VCaP (cell line): ENCODE data around the gene PLCL1.

Source experiments
- H3K27ac ChIP-seq: fragments of 450-650 bp; 2 replicates; pipeline ENCODE4 v1.5.1; 2017
- CTCF ChIP-seq: fragments of 450-650 bp; conservative IDR thresholded peaks from 2 replicates; pipeline ENCODE4 v1.5.1; 2017; ENCODE audit warnings: mild to moderate bottlenecking, moderate library complexity

Gene PLCL1

GRCh38 chr2:198097630-198098029, 293.2 kb downstream of the PLCL1 start:
- H3K27ac ChIP-seq = no peak overlapping the region
- no peak for TF ChIP-seq CTCF

- TF ChIP-seq CTCF = no peak
- H3K27ac ChIP-seq = no peak overlapping the region
Measured at GRCh38 chr2:198098386-198098785, 294.0 kb downstream of the PLCL1 start.

- no peak overlapping the region for H3K27ac ChIP-seq
- TF ChIP-seq CTCF = no peak
Measured at GRCh38 chr2:198098918-198099317, 294.5 kb downstream of the PLCL1 start.

GRCh38 chr2:198100346-198100745, 296.0 kb downstream of the PLCL1 start:
- no peak for TF ChIP-seq CTCF
- H3K27ac ChIP-seq = no peak overlapping the region

GRCh38 chr2:198101688-198102087, 297.3 kb downstream of the PLCL1 start:
- TF ChIP-seq CTCF = no peak
- no peak overlapping the region for H3K27ac ChIP-seq

GRCh38 chr2:198102120-198102519, 297.7 kb downstream of the PLCL1 start:
- no peak overlapping the region for H3K27ac ChIP-seq
- TF ChIP-seq CTCF = no peak

- no peak overlapping the region for H3K27ac ChIP-seq
- no peak for TF ChIP-seq CTCF
Measured at GRCh38 chr2:198102856-198103255, 298.5 kb downstream of the PLCL1 start.
